ENCODE results near the gene U2AF1L4. TPM values are rescaled to one million over a fixed set of nuclear protein-coding genes. Genes with fewer than 3 reads are reported as not detected.

The U2AF1L4 gene
- total and polyA plus RNA-seq, 2 donors (not counting 1 experiment from before 2014, with no cell fraction given) = 62.1 to 89.7 TPM

- peaks cover 33 to 74% of the 10 kb centered on the region in 2 donors for H3K4me1 ChIP-seq (ENCODE audit: control insufficient read depth in 2 of 2, insufficient read depth in 2 of 2, low read length in 2 of 2)
- H3K27me3 ChIP-seq (replicated peaks in 1 of 4; ENCODE audit: control extremely low read depth in 1 of 4, control insufficient read depth in 3 of 4, insufficient read depth in 4 of 4, low read length in 3 of 4) = no peaks in the 10 kb centered on the region
- H3K27ac Mint-ChIP-seq = peak overlapping the region; percentile 99
- no peaks in the 10 kb centered on the region for H3K36me3 ChIP-seq (replicated peaks in 1 of 2; ENCODE audit: control extremely low read depth in 1 of 2, control insufficient read depth in 1 of 2, extremely low read depth in 1 of 2, insufficient read depth in 2 of 2, low read length in 1 of 2)
- no peaks in the 10 kb centered on the region for H3K27me3 Mint-ChIP-seq
- H3K9me3 Mint-ChIP-seq (ENCODE audit: insufficient read depth) = no peaks in the 10 kb centered on the region
- H3K9ac ChIP-seq (ENCODE audit: low read length) = peak overlapping the region; percentile 58
- peak; percentile 70 for DNase-seq
- H3K4me3 Mint-ChIP-seq = peak overlapping the region; percentile 98
- ChIA-PET CTCF (interaction anchor here (0.7 to 6.5 kb wide), 4 partner anchors 10 to 243 kb away, joined by 3 to 123 read pairs (median 24); no protein-coding TSS in a partner anchor), POLR2A (interaction anchor here (0.6 to 4.6 kb wide), 3 partner anchors 10 to 495 kb away, joined by 3 to 53 read pairs (median 4); partner anchors contain the start of gene IGFLR1)
- H3K4me3 ChIP-seq (ENCODE audit: control extremely low read depth in 1 of 5, extremely low read depth in 1 of 5, insufficient read depth in 1 of 5, low read depth in 2 of 5, low read length in 4 of 5) = peak overlapping the region in 4 of 5 experiments; percentile 39 to 76 (median 51)
- ATAC-seq (ENCODE audit: low read depth) = no peak
- no peaks in the 10 kb centered on the region for H4K20me1 ChIP-seq (ENCODE audit: control insufficient read depth, insufficient read depth, low read length, poor library complexity, severe bottlenecking)
- H3K79me2 ChIP-seq (ENCODE audit: control insufficient read depth, insufficient read depth, low read length) = peaks cover 22% of the 10 kb centered on the region
- H3K9me3 ChIP-seq (ENCODE audit: control extremely low read depth in 1 of 3, control insufficient read depth in 2 of 3, insufficient read depth in 1 of 3, low read length in 2 of 3) = no peaks in the 10 kb centered on the region
- H3K27ac ChIP-seq (ENCODE audit: low read length in 2 of 2) = peak overlapping the region; percentile 85
- peak overlapping the region; percentile 94 for H3K4me2 ChIP-seq (replicated peaks; ENCODE audit: low read depth, low read length, poor library complexity, severe bottlenecking)
- TF ChIP-seq EZH2 (IDR thresholded peaks at IDR 0.05; ENCODE audit: borderline replicate concordance, insufficient read depth, low read depth, low read length, poor library complexity, severe bottlenecking) = no peak
- no peak for TF ChIP-seq CTCF (IDR thresholded peaks at IDR 0.05)
- no peak overlapping the region for H2AFZ ChIP-seq (ENCODE audit: insufficient read depth, low read depth, low read length, poor library complexity, severe bottlenecking)
- intact Hi-C loops (cut with micrococcal nuclease) = loop anchor here (10.0 kb wide), 2 partner anchors 192 to 368 kb away; partner anchors contain the start of genes FFAR1, HCST, NFKBID and TYROBP
- 62% methylated on average over 6 of the region's 11 CpGs for WGBS (ENCODE audit: insufficient coverage)
- H3K4me1 Mint-ChIP-seq = peaks cover 63% of the 10 kb centered on the region
Measured at GRCh38 chr19:35712567-35713505, 32.4 kb downstream of the U2AF1L4 start.
